HG03103 (cell line): Measurements from ENCODE around the gene NCKIPSD.

Source experiments
- ATAC-seq: cut with Tn5 transposase; IDR thresholded peaks from one replicate; pipeline ENCODE4 v1.9.1; 2021; ENCODE audit warnings: low read depth; ENCODE audit not compliant: unreplicated experiment

Gene NCKIPSD

GRCh38 chr3:48628277-48629017 lies 57.3 kb downstream of the NCKIPSD start:
- no peak for ATAC-seq

GRCh38 chr3:48625600-48625999 lies 60.1 kb downstream of the NCKIPSD start:
- no peak for ATAC-seq

GRCh38 chr3:48624767-48625166 lies 60.9 kb downstream of the NCKIPSD start:
- ATAC-seq = no peak

GRCh38 chr3:48623851-48624547 lies 61.7 kb downstream of the NCKIPSD start:
- ATAC-seq = no peak
